ENCODE measurements around the gene XDH.

- TF ChIP-seq EZH2 (IDR thresholded peaks at IDR 0.05; ENCODE audit: borderline replicate concordance, low read length) = no peak
- TF ChIP-seq CTCF (IDR thresholded peaks at IDR 0.05; ENCODE audit: low read length) = no peak
Measured at GRCh38 chr2:31378389-31378788, 36.2 kb downstream of the XDH start.
